ENCODE measurements around the gene NOL7. TPM values are rescaled to one million over a fixed set of nuclear protein-coding genes. Genes with fewer than 3 reads are reported as not detected.
A peak's percentile ranks its signal among the peaks of the same experiment; 100 is the strongest.

The NOL7 gene
- total and polyA plus RNA-seq, 2 experiments from 2014 or later: 97.2 to 251 TPM

DNA sequence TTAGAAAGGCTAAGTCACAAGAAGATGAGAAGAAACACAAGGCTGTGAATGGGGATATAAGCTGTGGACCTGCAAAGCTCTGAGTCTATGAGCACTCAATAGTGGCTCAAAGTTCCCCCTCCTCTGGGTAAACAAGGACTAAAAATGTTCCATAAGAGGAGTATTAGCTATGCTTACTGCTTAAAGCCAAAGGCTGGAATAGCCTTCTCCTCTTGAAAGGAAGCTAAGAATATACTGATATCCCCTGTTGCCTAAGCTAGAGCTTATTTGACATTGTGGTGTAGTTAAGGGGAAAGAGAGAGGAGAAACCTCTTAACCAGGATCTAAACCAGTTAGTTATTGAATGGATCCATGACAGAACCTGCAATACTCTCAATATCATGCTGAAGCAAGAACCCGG, 45.8 kb downstream of the NOL7 start:
- ATAC-seq: no peak
- no peak overlapping the region for H2AFZ ChIP-seq
- H3K36me3 Mint-ChIP-seq (ENCODE audit: low read depth): no peaks in the 10 kb centered on the region

DNA sequence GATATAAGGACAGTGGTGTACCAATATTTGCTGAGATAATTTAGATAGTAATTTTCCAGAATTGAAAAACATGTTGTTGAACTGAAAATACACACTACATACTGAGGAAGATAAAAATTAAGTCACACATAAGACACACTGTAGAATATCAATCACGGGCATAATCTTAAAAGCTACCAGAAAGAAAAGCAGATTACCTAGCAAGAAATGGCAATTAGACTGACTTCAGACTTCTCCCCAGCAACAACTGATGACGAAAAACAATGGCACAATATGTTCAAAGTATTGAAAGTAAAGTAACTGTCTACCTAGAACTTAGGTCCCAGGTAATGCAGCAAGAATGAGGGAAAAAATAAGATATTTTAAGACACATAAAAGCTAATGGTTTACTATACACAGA, 46.5 kb downstream of the NOL7 start:
- H3K4me1 Mint-ChIP-seq: peaks cover 30% of the 10 kb centered on the region
- Histone ChIP-seq H3F3A (replicated peaks; ENCODE audit: low read depth) (no peaks in the 10 kb centered on the region), H2AFZ (no peak overlapping the region), H3K4me3 (no peak overlapping the region), H3K4me2 (no peak overlapping the region), H4K20me1 (replicated peaks; ENCODE audit: insufficient read depth) (peaks cover 6% of the 10 kb centered on the region), H3K27ac (ENCODE audit: low read depth) (no peak overlapping the region), H3K4me1 (ENCODE audit: insufficient read depth) (peaks cover 13% of the 10 kb centered on the region; the same call in 1 of the 2 replicates), H3K27me3 (ENCODE audit: insufficient read depth) (no peaks in the 10 kb centered on the region), H3K79me2 (replicated peaks; ENCODE audit: insufficient read depth) (peaks cover 83% of the 10 kb centered on the region), H3K36me3 (ENCODE audit: insufficient read depth) (no peaks in the 10 kb centered on the region), H3K9me2 (ENCODE audit: insufficient read depth) (no peaks in the 10 kb centered on the region)
- DNase-seq (ENCODE audit: low spot score): no peak
- no peak for ATAC-seq
- H3K27me3 Mint-ChIP-seq (ENCODE audit: insufficient read depth, low read depth, poor library complexity): no peaks in the 10 kb centered on the region
- TF ChIP-seq EZH2 (IDR thresholded peaks at IDR 0.05; ENCODE audit: low read depth, unreplicated experiment) (no peak), STAT1 (IDR thresholded peaks at IDR 0.05; ENCODE audit: unreplicated experiment) (no peak), JUNB (IDR thresholded peaks at IDR 0.05; ENCODE audit: unreplicated experiment) (no peak), POLR2AphosphoS5 (IDR thresholded peaks at IDR 0.05; ENCODE audit: low read depth) (no peak)
- no peak overlapping the region for H3K4me3 Mint-ChIP-seq
- H3K27ac Mint-ChIP-seq: no peak overlapping the region
- H3K36me3 Mint-ChIP-seq (ENCODE audit: low read depth): no peaks in the 10 kb centered on the region
- no peaks in the 10 kb centered on the region for H3K9me3 Mint-ChIP-seq

More for the DNA sequence above, 45.8 kb downstream of the NOL7 start:
- Histone ChIP-seq H3K27me3 (ENCODE audit: insufficient read depth) (no peaks in the 10 kb centered on the region), H3K4me3 (no peak overlapping the region), H3F3A (replicated peaks; ENCODE audit: low read depth) (no peaks in the 10 kb centered on the region), H3K27ac (ENCODE audit: low read depth) (no peak overlapping the region), H4K20me1 (replicated peaks; ENCODE audit: insufficient read depth) (peaks cover 6% of the 10 kb centered on the region), H3K9me2 (ENCODE audit: insufficient read depth) (no peaks in the 10 kb centered on the region), H3K36me3 (ENCODE audit: insufficient read depth) (no peaks in the 10 kb centered on the region), H3K4me1 (ENCODE audit: insufficient read depth) (peaks cover 13% of the 10 kb centered on the region; the same call in 1 of the 2 replicates), H3K4me2 (no peak overlapping the region), H3K79me2 (replicated peaks; ENCODE audit: insufficient read depth) (peaks cover 76% of the 10 kb centered on the region)
- no peaks in the 10 kb centered on the region for H3K9me3 Mint-ChIP-seq
- no peaks in the 10 kb centered on the region for H3K27me3 Mint-ChIP-seq (ENCODE audit: insufficient read depth, low read depth, poor library complexity)
- H3K4me1 Mint-ChIP-seq: peaks cover 32% of the 10 kb centered on the region
- TF ChIP-seq CREB1 (CRISPR knock-in tag; IDR thresholded peaks at IDR 0.05; ENCODE audit: low read depth): no peak
- TF ChIP-seq, protein P1, sequence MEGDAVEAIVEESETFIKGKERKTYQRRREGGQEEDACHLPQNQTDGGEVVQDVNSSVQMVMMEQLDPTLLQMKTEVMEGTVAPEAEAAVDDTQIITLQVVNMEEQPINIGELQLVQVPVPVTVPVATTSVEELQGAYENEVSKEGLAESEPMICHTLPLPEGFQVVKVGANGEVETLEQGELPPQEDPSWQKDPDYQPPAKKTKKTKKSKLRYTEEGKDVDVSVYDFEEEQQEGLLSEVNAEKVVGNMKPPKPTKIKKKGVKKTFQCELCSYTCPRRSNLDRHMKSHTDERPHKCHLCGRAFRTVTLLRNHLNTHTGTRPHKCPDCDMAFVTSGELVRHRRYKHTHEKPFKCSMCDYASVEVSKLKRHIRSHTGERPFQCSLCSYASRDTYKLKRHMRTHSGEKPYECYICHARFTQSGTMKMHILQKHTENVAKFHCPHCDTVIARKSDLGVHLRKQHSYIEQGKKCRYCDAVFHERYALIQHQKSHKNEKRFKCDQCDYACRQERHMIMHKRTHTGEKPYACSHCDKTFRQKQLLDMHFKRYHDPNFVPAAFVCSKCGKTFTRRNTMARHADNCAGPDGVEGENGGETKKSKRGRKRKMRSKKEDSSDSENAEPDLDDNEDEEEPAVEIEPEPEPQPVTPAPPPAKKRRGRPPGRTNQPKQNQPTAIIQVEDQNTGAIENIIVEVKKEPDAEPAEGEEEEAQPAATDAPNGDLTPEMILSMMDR (conservative IDR thresholded peaks at IDR 0.05; ENCODE audit: low read depth in 2 of 2): no peak
- H3K4me3 Mint-ChIP-seq: no peak overlapping the region
- peak overlapping the region; percentile 26; the same call in 1 of the 2 replicates for H3K27ac Mint-ChIP-seq
- no peak for DNase-seq (ENCODE audit: low spot score)

DNA sequence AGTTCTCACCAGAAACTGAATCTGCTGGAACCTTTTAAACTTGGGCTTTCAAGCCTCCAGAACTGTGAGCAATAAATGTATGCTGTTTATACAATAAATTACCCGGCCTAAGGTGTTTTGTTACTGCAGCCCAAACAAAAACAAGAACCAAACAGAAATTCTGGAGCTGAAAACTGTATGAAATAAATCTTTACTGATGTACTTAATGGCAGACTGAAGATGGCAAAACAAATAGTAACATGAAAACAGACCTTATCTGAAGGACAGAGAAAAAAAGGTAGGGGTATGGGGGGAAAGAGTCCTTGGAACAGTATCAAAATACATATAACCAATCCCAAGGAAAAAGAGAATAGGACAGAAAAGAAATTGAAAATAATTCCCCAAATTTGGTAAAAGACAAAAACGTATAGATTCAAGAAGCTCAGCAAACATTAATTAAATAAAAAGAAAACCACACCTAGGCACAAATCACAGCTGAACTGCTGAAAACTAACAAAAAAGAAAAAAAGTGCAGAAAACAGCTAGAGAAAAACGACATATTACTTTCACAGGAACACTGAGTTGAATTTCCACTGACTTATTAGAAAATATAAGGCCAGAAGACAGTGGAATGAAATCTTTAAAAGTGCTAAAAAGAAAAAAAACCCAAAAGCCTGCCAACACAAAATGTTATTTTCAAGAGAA, 47.7 kb downstream of the NOL7 start:
- no peaks in the 10 kb centered on the region for H3K27me3 Mint-ChIP-seq (ENCODE audit: insufficient read depth, low read depth, poor library complexity)
- Histone ChIP-seq H3K4me1 (ENCODE audit: insufficient read depth) (peaks cover 13% of the 10 kb centered on the region; the same call in 1 of the 2 replicates), H3K79me2 (replicated peaks; ENCODE audit: insufficient read depth) (peaks cover 95% of the 10 kb centered on the region), H3K27ac (ENCODE audit: low read depth) (peak overlapping the region; percentile 65; the same call in 1 of the 2 replicates), H3K4me3 (no peak overlapping the region), H4K20me1 (replicated peaks; ENCODE audit: insufficient read depth) (peaks cover 6% of the 10 kb centered on the region), H3K36me3 (ENCODE audit: insufficient read depth) (no peaks in the 10 kb centered on the region), H3K9me2 (ENCODE audit: insufficient read depth) (no peaks in the 10 kb centered on the region), H3K27me3 (ENCODE audit: insufficient read depth) (no peaks in the 10 kb centered on the region), H3K4me2 (no peak overlapping the region; the same call in 1 of the 2 replicates), H2AFZ (no peak overlapping the region), H3F3A (replicated peaks; ENCODE audit: low read depth) (no peaks in the 10 kb centered on the region)
- no peaks in the 10 kb centered on the region for H3K36me3 Mint-ChIP-seq (ENCODE audit: low read depth)
- H3K4me1 Mint-ChIP-seq: peaks cover 33% of the 10 kb centered on the region
- no peak for DNase-seq (ENCODE audit: low spot score)
- no peak overlapping the region for H3K4me3 Mint-ChIP-seq
- peak overlapping the region; percentile 88 for H3K27ac Mint-ChIP-seq
- no peaks in the 10 kb centered on the region for H3K9me3 Mint-ChIP-seq
- no peak for TF ChIP-seq EZH2 (IDR thresholded peaks at IDR 0.05; ENCODE audit: low read depth, unreplicated experiment)
- ATAC-seq: no peak
